ENCODE results near the gene GRK5. TPM values are rescaled to one million over a fixed set of nuclear protein-coding genes. Genes with fewer than 3 reads are reported as not detected.

The GRK5 gene
- polyA plus RNA-seq, 1 experiment: 20.8 TPM

DNA sequence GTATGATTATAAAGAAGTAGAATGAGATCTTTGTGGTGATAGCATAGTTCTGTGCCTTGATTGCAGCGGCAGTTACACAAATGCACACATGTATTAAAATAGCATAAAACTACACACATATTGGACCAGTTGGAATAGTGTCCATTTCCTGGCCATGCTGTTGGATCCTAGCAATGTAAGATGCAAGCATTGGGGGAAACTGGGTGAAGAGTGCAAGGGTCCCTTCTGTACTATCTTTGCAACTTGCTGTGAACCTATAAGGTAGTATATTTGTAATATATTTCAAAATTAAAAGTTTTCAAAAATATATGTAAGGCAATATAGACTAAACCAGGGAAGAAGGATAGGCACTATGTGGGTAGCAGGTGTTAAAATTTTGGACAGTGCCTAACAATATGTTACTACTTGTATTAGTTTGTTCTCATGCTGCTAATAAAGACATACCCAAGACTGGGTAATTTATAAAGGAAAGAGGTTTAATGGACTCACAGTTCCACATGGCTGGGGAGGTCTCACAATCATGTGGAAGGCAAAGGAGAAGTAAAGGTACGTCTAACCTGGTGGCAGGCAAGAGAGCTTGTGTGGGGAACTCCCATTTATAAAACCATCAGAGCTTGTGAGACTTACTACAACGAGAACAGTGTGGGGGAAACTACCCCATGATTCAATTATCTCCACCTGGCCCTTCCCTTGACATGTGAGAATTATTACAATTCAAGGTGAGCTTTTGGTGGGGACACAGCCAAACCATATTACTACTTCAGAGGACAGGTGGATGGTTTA lies 263.7 kb downstream of the GRK5 start:
- POLR2A ChIA-PET: no interaction called here
- DNase-seq (ENCODE audit: low read depth): no peak
- Histone ChIP-seq H3K27me3 (ENCODE audit: control insufficient read depth, insufficient read depth, low read length) (peaks cover 15% of the 10 kb centered on the region), H3K4me3 (ENCODE audit: low read depth, low read length) (no peak overlapping the region), H3K36me3 (ENCODE audit: control insufficient read depth, insufficient read depth, low read length) (no peaks in the 10 kb centered on the region)
- CTCF ChIA-PET: interaction anchor here (0.9 to 1.7 kb wide), 3 partner anchors 11 to 267 kb away, joined by 3 to 9 read pairs (median 7); no protein-coding TSS in a partner anchor
- TF ChIP-seq, protein P1, sequence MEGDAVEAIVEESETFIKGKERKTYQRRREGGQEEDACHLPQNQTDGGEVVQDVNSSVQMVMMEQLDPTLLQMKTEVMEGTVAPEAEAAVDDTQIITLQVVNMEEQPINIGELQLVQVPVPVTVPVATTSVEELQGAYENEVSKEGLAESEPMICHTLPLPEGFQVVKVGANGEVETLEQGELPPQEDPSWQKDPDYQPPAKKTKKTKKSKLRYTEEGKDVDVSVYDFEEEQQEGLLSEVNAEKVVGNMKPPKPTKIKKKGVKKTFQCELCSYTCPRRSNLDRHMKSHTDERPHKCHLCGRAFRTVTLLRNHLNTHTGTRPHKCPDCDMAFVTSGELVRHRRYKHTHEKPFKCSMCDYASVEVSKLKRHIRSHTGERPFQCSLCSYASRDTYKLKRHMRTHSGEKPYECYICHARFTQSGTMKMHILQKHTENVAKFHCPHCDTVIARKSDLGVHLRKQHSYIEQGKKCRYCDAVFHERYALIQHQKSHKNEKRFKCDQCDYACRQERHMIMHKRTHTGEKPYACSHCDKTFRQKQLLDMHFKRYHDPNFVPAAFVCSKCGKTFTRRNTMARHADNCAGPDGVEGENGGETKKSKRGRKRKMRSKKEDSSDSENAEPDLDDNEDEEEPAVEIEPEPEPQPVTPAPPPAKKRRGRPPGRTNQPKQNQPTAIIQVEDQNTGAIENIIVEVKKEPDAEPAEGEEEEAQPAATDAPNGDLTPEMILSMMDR (IDR thresholded peaks at IDR 0.05; ENCODE audit: insufficient read depth, low read depth, low read length): no peak

DNA sequence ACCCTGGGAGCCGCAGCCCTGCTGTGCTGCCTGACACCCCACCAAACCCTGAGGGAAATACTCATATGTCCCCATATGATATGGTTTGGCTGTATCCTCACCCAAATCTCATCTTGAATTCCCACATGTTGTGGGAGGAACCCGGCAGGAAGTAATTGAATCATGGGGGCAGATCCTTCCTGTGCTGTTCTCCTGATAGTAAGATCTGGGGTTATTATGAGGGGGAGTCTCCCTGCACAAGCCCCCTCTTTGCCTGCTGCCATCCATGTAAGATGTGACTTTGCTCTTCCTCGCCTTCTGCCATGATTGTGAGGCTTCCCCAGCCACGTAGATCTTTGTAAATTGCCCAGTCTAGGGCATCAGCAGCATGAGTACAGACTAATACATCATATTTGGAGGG lies 266.4 kb downstream of the GRK5 start:
- Histone ChIP-seq H3K4me3 (ENCODE audit: low read depth, low read length) (no peak overlapping the region), H3K36me3 (ENCODE audit: control insufficient read depth, insufficient read depth, low read length) (no peaks in the 10 kb centered on the region), H3K27me3 (ENCODE audit: control insufficient read depth, insufficient read depth, low read length) (peaks cover 28% of the 10 kb centered on the region)
- POLR2A ChIA-PET: no interaction called here
- CTCF ChIA-PET: no interaction called here
- no peak for DNase-seq (ENCODE audit: low read depth)
- TF ChIP-seq, protein P1 (IDR thresholded peaks at IDR 0.05; ENCODE audit: insufficient read depth, low read depth, low read length): no peak

DNA sequence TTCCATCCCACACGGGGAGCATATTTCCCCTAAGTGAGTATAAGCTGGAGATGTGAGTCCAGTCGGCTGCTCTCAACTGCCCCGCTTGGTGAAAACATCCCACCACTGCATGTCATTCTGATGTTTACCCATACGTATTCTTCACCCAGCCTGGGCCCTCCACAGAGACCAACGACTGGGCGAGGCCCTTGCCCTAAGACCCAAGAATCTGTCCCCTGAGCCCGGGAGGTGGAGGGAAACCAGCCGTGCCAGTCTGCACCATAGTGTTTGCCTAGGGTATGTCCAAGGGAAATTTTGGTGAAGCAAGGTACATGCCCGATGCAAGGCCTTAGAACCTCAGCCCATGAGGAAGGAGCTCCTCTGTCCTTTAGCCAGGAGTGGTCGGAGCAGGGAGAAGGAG lies 267.2 kb downstream of the GRK5 start:
- Histone ChIP-seq H3K36me3 (ENCODE audit: control insufficient read depth, insufficient read depth, low read length) (no peaks in the 10 kb centered on the region), H3K27me3 (ENCODE audit: control insufficient read depth, insufficient read depth, low read length) (peaks cover 34% of the 10 kb centered on the region), H3K4me3 (ENCODE audit: low read depth, low read length) (no peak overlapping the region)
- ChIA-PET POLR2A (no interaction called here), CTCF (no interaction called here)
- TF ChIP-seq, protein P1 (IDR thresholded peaks at IDR 0.05; ENCODE audit: insufficient read depth, low read depth, low read length): no peak
- DNase-seq (ENCODE audit: low read depth): no peak

DNA sequence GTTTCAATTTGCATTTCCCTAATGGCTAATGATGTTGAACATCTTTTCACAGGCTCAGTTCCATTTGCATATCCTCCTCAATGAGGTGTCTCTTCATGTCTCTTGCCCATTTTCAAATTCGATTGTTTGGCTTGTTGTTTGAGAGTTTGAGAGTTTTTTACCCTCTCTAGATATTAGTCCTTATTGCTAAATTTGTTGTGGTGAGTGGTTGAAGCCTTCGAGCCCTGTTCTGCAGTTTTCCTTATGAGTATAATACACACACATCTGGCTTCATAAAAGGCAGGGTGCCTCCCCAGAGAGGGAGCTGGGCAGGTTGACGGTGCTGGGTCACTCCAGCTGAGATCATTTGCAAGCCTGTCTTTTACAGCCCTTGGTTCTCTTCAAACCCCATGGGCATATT lies 270.1 kb downstream of the GRK5 start:
- H3K36me3 ChIP-seq (ENCODE audit: control insufficient read depth, insufficient read depth, low read length): no peaks in the 10 kb centered on the region
- DNase-seq (ENCODE audit: low read depth): no peak
- H3K27me3 ChIP-seq (ENCODE audit: control insufficient read depth, insufficient read depth, low read length): peaks cover 35% of the 10 kb centered on the region
- POLR2A ChIA-PET: no interaction called here
- TF ChIP-seq, protein P1 (IDR thresholded peaks at IDR 0.05; ENCODE audit: insufficient read depth, low read depth, low read length): no peak
- H3K4me3 ChIP-seq (ENCODE audit: low read depth, low read length): no peak overlapping the region
- CTCF ChIA-PET: no interaction called here

DNA sequence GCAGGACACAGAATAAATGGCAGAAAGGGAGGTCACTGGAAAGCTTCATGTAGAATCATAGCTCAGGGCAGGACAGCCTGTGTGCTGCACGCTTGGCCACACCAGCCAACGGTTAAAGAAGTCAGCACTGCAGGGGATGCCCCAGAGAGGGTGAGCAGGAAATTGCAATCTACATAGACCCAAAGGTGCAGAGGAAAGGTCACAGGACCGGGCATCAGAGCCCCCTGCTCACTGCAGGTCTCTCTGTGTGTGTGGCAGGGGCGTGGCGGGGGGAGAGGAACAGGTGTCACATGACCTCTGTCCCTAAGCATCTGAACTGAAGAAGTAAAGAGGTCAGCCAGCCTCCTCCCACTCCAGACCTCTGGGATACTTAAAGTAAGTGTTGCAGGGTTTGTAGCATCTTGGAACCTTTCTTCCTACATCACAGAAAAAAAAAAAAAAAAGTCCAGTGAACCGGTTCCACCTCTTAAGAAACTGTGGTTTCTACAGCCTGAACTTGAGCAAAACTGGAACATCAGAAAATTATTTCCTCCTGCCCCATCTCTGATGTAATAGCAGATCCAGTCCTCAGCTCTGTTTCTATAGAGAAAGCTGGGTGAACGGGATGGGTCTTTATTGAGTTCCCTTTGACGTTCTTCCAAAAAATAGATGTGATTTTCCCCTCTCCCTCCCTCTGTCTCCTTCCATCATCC lies 270.9 kb downstream of the GRK5 start:
- TF ChIP-seq, protein P1 (IDR thresholded peaks at IDR 0.05; ENCODE audit: insufficient read depth, low read depth, low read length): no peak
- ChIA-PET CTCF (interaction anchor here (0.7 to 1.7 kb wide), 4 partner anchors 9 to 33 kb away, joined by 3 to 10 read pairs (median 4); no protein-coding TSS in a partner anchor), POLR2A (no interaction called here)
- DNase-seq (ENCODE audit: low read depth): no peak
- Histone ChIP-seq H3K4me3 (ENCODE audit: low read depth, low read length) (no peak overlapping the region), H3K27me3 (ENCODE audit: control insufficient read depth, insufficient read depth, low read length) (peaks cover 32% of the 10 kb centered on the region), H3K36me3 (ENCODE audit: control insufficient read depth, insufficient read depth, low read length) (no peaks in the 10 kb centered on the region)

All from BJ (cell line).